CD4-positive, alpha-beta T cell treated with Interleukin-6 at 100 ng/mL for 8 hours (primary cell): ENCODE data around the gene HTR4.
"Not testable (repeated sequence)": the region's sequence is repeated elsewhere in the genome, so short reads cannot be mapped to it uniquely, and the experiment has no call there.

Experiments used
- DNase-seq: peaks from one replicate; pipeline ENCODE4 v3.0.0-alpha.2; 2020; ENCODE audit warnings: mixed read lengths, low spot score

HTR4 gene, protein sequence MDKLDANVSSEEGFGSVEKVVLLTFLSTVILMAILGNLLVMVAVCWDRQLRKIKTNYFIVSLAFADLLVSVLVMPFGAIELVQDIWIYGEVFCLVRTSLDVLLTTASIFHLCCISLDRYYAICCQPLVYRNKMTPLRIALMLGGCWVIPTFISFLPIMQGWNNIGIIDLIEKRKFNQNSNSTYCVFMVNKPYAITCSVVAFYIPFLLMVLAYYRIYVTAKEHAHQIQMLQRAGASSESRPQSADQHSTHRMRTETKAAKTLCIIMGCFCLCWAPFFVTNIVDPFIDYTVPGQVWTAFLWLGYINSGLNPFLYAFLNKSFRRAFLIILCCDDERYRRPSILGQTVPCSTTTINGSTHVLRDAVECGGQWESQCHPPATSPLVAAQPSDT

DNA sequence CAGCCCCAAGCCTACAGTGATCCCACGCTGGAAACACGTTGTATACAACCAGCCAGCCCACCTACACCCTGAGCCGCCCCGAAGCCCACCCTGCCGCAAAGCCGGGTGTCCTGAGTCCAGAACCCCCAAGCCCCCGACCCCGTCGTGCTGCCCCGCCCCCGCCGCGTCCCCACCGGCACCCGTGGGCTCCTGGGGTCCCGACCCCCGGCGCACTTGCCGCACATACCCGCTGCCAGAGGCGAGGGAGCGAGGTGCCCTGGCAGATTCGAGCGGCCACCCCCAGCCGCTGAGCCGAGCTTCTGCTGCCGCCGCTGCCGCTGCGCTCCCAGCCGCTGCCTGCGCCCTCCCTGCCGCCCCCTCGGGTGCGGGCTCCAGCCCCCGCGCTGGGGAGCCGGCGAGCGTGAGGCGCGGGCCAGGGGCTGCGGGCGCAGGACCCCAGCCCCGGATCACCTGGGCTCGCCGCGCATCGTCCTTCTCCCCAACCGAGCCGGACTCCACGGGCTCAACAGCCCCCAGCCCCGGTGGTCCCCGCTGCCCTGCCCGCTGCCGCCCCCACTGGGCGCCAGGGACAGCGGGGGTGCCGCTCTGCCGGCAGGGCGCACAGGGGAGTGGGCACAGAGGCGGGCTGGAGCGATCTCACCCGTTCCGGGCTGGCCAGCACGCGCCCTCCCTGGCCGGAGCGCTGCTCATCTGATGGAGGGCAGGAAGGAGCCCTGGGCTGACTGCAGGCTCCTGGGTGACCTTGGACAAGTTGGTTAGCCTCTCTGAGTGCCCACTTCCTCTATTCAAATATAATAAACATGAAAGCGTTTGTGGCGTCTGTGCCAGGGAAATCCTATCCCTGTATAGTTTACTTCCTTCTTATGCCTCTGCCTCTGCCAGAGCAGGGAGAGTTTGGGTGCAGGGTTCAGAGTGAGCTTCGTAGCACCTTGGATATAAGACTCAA, at the start of gene HTR4:
Gene HTR4 (minus strand): TSS at position 692 of the 946 bp plus-strand sequence. CDS start 17,513 bp downstream, outside the sequence.
- no peak for DNase-seq

DNA sequence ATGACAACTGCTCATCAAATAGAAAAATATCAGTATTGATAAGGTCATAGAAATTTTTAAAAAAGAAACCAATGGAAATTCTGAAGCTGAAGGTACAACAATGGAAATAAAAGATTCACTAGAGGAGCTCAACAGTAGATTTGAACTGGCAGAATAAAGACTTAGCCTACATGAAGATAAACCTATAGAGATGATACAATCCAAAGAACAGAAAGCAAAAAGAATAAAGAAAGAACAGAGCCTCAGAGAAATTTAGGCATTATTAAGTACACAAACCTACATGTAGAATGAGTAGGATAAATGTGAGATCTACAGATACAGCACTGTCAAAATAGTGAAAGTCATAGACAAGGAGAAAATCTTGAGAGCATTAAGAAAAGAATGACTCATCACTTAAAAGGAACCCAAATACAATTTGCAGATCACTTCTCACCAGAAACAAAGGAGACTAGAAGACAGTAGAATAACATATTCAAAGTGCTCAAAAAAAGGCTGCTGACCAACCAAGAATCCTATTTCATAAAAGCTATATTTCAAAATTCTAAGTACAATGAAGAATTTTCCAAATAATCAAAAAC, 47.8 kb upstream of the HTR4 start:
- DNase-seq: no peak

DNA sequence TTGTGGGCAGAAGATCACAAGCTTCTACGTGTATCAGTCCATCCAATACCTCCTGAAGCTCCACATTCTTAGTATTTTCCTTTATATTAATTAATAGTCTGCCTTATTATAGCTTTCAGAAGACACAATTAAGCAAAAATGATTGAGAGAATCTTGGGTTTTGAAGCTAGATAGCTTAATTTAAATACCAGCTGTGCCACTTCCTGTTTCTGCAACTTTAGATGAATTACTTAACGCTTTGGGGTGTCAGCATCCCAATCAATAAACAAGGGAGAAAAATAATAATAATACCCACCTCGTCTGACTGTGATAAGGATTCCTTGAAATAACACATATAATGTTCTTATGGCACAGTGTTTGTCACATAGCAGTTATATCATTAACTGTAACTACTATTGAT, 44.7 kb upstream of the HTR4 start:
- DNase-seq: no peak

DNA sequence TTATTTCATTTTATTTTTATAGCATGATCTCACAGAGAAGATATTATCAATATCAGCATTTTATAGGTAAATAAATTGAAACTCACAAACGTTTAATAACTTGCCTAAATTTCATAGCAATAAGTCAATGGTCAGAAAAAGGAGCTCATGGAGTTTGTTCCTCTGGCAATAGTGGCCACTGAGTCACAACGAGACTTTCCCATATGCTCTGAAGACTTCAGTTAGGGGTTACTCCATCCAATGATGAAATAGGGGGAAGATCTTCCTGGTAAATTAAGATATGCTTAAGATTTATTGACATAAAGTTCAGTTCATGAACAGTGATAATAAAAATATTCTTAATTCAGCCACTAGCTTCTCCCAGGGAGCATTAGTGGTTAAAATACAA, 43.5 kb upstream of the HTR4 start:
- no peak for DNase-seq

DNA sequence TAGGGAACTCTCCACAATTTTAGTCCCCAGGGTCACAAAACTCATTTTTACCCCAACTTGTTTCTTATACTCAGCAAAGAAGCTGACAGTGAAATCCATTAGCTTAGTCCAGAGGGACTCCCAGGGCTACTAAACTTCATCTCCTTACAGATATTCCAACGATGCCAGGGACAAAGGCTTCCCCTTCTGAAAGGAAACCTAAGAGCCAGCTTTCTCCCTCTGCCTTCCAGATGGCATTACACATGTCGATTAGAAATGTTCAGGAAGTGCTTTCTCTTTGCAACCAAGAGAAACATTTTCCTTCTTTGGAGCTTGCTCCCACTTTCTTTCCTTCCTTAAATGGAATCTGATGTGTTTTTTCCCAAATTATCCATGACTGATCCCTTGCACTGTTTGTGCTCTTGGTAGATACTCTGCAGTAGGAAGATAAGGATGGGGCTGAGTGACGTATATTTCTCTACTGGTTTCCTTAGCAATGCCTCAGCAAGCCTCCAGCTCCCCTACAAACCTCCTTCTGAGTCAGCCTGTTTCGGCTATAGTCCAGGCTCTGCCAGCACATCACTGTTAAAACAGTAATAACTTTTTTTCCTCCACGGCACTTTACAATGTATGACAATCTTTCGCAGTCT, 43.0 kb upstream of the HTR4 start:
- DNase-seq: no peak

DNA sequence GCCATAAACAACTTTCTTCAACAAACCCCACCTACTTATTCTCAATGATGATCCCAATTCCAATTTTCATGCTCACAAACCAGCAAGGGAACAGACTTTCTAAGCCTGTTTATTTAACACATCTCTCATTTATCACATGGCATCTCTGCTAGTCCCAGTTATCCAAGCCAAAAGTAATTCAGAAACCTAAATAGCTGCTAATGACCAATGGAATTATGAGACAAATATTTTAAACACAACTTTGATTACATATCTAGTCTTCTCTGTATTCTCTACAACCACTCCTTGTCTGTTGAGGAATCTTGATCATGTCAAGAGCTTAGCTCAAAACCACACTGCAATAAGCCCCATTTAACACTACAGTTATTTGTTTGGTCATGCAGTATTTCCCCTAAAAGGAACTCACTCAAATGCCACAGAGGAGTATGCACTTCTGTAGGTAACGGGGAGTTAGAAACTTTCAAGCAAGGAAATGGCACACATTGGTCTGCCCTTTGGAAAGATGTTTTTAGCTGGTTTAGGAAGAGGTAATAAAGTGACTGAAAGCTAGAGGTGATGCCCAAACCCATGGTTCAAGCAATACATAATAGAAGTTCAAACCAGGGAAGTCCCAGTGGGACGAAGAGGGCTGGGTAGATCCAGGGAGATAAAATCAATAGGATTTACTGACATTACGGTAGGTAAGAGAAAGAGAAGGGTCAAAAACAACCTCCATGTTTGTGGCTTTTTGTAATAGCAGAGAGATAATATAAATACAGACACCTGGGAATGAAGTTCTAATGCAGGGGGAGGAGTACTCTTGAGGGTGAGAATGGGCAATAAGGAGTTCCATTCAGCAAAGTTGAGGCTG, 42.1 kb upstream of the HTR4 start:
- DNase-seq: no peak

DNA sequence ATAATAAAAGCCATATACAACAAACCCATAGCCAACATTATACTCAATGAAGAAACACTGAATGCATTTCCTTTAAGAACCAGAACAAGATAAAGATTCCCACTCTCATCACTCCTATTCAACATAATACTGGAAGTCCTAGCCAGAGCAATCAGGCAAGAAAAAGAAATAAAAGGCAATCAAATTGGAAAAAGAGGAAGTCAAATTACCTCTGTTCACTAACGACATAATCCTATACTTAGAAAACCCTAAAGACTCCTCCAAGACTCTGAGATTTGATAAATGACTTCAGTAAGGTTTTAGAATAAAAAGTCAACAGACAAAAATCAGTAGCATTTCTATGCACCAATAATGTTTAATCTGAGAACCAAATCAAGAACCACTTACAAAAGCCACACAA, 36.6 kb upstream of the HTR4 start:
- no peak for DNase-seq

DNA sequence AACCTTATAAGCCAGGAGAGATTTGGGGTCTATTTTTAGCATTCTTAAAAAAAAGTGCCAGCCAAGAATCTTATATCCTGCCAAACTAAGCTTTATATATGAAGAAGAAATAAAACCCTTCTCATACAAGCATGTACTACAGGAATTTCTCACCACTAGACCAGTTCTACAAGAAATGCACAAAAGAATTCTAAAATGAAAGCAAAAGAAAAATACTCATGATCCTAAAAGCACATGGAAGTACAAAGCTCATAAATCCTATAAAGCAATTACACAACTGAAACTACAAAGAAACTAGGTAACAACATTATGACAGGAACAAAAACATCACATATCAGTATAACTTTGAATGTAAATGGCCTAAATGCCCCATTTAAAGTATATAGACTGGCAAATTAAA, 34.5 kb upstream of the HTR4 start:
- no peak for DNase-seq

DNA sequence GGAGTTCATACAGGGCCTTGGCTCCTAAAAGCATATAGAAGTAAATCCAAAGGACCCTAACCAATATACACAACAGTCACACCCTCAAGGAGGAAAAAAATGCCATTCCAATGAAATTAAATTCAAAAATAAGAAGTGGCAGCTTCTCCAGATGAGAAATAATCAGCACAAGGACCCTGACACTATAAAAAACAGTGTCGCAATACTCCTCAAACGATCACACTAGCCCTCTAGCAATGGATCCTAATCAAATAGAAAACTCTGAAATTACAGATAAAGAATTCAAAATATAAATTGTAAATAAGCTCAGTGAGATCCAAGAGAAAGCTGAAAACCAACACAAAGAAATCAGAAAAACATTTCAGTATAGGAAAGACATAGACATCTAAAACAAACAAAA, 33.5 kb upstream of the HTR4 start:
- no peak for DNase-seq

DNA sequence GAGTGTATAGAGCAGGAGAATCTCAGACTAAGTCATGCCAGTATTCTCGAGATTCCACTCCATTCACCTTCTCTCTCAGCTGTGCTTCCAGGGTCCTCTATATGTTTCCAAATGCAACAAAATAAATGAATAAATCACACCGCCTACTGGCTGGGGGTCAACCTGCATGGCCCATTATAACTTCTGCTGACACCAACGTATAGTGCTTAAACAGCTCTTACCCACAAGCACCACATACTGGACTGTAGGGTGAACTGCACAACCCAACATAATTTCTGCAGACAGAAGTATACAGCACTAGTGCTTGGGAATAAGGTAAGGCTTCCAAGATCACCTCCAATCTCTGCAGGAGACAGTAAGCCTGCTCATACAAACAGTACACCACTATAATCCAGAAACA, 33.1 kb upstream of the HTR4 start:
- no peak for DNase-seq

DNA sequence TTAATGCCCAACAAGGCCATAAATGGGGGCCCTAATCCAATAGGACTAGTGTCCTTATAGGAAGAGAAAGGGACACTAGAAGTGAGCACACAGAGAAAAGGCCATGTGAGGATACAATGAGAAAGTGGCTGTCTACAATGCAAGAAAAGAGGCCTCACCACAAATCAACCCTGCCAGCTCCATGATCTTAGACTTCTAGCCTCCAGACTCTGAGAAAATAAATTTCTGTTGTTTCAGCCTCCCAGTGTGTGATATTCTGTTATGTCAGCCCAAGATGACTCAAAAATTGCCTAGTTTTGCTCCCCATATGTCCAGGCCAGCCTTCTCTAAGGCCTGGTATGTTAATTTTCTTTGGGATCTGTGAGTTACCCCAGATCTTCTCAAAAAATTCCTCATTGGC, 32.3 kb upstream of the HTR4 start:
- DNase-seq: no peak

DNA sequence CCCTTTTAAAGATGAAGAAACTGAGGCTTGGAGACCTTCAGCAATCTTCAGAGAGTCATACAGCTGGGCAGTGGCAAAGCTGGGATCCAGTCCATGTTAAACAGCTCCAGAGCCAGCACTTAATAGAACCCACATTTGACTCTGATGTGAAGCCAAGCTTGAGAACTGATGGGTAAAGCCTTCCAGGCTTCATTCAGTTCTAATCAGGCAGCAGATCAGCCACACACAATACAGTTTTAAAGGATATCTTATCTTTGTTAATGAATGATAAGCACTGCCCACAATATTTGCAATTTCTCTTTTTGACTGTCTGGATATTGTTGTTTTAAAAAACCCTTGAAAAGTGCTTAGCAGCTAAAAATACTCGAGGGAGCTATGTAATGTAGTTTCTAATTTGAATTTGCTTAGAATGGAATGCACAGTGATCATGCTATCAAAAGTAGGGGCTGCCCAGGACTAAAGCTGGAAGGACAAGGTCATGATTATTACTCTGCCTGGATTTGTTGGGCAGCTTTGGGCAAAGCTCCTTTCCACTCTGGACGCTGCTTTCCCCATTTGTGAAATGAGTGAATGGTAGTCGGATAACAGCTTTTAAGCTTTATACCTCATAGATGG, 31.3 kb upstream of the HTR4 start:
- DNase-seq: no peak

DNA sequence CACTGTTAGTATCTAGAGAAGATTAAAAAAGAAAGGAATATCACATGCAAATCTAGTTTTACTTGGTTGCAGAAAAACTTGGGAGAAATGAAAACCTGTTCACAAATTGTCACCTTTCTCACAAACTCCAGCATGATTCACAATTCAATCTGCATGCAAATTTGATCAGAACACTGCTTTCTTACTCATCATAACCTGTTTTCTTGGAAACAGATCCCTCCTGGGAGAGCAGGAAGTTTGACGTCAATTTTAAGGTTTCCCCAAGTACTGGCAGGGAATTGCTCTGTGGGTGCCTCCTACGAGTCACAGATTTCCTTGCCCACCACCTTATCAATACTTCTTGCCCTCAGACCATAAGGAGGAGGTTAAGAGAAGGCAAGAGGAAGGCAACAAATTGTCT, 30.2 kb upstream of the HTR4 start:
- DNase-seq: no peak

DNA sequence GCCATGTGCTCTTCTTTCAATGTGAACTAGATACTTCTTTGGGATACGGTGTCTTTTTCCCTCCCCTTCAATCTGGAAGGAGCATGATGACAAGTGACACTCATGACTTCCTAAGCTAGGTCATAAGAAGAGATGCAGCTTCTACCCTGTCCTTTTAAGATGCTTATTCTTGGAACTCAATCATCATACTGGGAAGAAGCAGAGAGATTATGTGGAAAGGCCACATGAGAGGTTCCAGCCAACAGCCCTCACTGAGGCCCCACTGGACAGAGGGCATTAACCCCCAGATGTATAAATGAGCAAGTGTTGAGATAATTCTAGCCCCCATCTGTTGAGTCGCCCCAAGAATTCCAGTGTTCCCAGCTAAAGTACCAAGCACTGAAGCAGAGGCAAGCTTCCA, 29.3 kb upstream of the HTR4 start:
- DNase-seq: no peak

DNA sequence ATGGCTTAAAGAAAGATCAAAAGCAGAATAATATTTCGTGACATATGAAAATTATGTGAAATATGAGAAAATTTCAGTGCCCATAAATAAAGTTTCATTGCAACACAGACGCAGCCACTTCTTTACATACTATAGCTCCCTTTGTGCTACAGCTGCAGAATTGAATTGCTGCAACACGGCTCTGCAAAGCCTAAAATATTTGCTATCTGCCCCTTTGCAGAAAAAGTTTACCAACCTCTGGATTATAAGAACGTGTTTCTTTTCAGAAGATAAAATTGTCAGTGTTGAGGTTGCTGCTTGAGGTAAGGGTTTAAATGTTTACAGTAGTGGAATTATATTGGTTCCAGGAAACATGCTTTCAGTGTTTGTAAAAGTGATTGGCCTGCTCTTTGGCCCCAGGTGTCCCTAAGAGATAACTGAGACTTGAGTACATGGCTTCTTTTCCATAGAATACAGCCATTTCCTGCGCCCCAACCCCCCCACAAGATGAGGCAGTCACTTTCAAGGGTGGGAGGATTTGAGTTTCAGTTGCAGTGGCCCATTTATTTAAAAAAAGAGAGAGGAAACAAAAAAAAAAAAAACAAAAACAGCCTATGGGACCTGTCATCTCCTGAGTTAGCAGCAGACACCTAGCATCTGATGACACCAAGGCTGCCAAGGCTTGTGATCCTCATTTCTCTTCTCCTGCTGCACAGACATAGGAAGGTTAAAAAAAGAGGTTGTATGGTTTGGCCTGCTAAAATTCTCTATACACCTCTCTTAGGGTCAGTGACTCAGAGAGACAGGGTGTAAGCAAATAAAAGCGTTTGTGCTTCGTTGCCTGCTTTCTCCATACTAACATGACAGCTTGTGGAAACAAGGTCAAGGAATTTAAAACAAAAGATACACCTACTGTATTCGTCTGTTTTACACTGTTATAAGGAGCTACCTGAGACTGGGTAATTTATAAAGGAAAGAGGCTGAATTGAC, 28.0 kb upstream of the HTR4 start:
- DNase-seq: no peak

DNA sequence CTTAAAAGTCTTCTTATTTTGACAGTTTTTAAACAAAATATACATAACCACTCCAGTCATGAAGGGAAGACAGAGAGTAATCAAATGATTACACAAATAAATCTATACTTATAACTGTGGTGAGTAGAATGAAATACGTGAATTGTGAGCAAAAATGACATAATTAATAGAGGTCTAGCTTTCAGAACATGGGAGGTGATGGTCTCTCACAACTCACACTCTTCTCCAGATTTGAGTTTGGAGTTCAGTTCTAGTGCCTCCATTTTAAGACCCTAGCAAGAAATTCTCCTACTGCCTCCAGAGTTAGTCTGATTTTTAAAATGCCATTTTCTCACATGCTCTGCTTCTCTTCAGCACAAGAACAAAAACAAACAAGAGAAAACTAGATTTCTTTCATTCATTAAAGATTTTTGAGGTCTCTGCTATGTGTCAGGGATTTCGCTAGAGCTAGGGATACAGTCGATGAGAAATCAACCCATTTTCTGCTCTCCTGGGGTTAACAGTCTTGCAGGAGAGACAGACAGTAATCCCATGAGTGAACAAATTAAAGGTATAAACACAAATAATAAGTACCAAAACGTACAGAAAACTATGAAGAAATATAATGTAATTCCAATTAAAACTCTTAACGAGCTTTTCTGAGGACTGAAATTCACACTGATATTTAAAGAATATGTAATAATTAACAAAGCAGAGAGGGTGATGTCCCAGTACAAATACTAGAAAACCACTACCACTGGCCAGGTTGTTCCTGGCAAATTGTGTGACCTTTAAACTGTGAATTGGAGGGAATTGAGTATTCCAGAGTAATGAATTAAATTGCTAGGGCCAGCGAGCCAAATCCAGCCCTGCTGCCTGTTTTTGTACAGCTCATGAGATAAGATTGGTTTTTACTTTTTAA, 27.1 kb upstream of the HTR4 start:
- DNase-seq: no peak

DNA sequence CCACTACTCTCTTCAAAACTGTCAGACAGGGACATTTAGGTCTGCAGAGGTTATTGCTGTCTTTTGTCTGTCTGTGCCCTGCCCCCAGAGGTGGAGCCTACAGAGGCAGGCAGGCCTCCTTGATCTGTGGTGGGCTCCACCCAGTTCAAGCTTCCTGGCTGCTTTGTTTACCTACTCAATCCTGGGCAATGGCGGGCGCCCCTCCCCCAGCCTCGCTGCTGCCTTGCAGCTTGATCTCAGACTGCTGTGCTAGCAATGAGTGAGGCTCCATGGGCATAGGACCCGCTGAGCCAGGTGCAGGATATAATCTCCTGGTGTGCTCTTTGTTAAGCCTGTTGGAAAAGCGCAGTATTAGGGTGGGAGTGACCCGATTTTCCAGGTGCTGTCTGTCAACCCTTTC, 19.4 kb upstream of the HTR4 start:
- not testable (repeated sequence) for DNase-seq

DNA sequence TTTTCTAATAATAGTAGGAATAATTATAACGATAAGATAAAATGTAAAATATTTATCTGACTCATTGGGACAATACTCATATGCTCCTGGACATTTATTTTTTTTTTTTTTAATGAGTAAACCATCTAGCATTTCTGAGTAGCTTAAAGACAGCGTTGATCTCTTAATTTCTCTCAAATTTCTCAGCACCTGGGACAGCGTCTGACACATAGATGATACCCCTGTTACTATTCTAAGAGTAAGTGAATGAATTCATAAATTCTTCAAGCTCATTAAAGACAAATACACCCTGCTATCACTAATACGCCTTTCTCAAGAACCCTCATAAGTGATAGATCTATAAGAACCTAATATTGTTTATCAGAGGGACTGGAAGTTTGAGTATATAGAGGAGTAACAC, 12.0 kb upstream of the HTR4 start:
- no peak for DNase-seq

DNA sequence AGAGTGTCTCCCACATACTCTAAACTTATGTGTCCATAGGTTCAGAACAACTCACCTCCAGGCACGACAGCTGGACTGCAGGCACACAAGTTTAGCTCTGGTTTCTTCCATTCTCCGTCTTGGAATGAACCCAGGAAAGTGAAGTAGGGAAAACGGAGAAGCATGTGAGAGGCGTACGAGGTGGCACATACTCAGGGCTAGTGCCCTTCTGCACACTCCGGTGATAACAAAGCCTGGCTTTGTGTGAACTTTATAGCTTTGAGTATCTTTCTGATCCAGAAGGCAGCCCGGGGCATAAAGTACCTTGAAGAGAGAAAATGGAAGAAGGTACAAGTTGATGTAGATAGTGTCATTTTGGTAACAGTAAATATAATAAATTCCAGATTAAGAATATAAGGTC, 11.1 kb upstream of the HTR4 start:
- no peak for DNase-seq
